ENCODE measurements around the gene CACNA1C.

CACNA1C gene

GRCh38 chr12:2051700-2052621, 826 bp upstream of the CACNA1C start:
- no peak for TF ChIP-seq ZFX (IDR thresholded peaks at IDR 0.05)
- no peak for TF ChIP-seq CTCF (conservative IDR thresholded peaks at IDR 0.05)
- no peak overlapping the region for H3K27ac ChIP-seq

GRCh38 chr12:2053691-2054090, 904 bp downstream of the CACNA1C start:
- no peak for TF ChIP-seq CTCF (conservative IDR thresholded peaks at IDR 0.05)
- TF ChIP-seq ZFX (IDR thresholded peaks at IDR 0.05): no peak
- no peak overlapping the region for H3K27ac ChIP-seq

- TF ChIP-seq CTCF (conservative IDR thresholded peaks at IDR 0.05) (no peak), ZFX (IDR thresholded peaks at IDR 0.05) (no peak)
- no peak overlapping the region for H3K27ac ChIP-seq
Measured at GRCh38 chr12:2054091-2055018, 1.6 kb downstream of the CACNA1C start.

- no peak overlapping the region for H3K27ac ChIP-seq
- TF ChIP-seq CTCF (conservative IDR thresholded peaks at IDR 0.05) (peak; percentile 85), ZFX (IDR thresholded peaks at IDR 0.05) (no peak)
Measured at GRCh38 chr12:2057041-2057794, 4.4 kb downstream of the CACNA1C start.

- no peak overlapping the region for H3K27ac ChIP-seq
- no peak for TF ChIP-seq CTCF (conservative IDR thresholded peaks at IDR 0.05)
- no peak for TF ChIP-seq ZFX (IDR thresholded peaks at IDR 0.05)
Measured at GRCh38 chr12:2057795-2058408, 5.1 kb downstream of the CACNA1C start.

GRCh38 chr12:2058837-2059236, 6.0 kb downstream of the CACNA1C start:
- no peak for TF ChIP-seq CTCF (conservative IDR thresholded peaks at IDR 0.05)
- TF ChIP-seq ZFX (IDR thresholded peaks at IDR 0.05): no peak
- no peak overlapping the region for H3K27ac ChIP-seq

All from C4-2B (cell line).